OCI-M1 (cell line): ENCODE measurements around the gene KAT5.
"Not testable (repeated sequence)": the region's sequence is repeated elsewhere in the genome, so short reads cannot be mapped to it uniquely, and the experiment has no call there.

Source experiments
- DNase-seq: peaks from one replicate; lab custom pipeline; 2025; lab: John Stamatoyannopoulos, UW

The KAT5 gene

DNA sequence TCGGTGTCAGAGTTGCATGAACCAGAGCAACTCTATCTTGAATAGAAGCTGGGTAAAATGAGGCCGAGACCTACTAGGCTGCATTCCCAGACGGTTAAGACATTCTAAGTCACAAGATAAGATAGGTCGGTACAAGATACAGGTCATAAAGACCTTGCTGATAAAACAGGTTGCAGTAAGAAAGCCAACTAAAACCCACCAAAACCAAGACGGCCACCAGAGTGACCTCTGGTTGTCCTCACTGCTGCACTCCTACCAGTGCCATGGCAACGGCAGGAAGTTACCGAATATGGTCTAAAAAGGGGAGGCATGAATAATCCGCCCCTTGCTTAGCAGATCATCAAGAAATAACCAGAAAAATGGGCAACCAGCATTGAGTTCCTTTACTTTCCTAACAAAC, 2.4 kb upstream of the KAT5 start:
- peak; percentile 73 for DNase-seq

DNA sequence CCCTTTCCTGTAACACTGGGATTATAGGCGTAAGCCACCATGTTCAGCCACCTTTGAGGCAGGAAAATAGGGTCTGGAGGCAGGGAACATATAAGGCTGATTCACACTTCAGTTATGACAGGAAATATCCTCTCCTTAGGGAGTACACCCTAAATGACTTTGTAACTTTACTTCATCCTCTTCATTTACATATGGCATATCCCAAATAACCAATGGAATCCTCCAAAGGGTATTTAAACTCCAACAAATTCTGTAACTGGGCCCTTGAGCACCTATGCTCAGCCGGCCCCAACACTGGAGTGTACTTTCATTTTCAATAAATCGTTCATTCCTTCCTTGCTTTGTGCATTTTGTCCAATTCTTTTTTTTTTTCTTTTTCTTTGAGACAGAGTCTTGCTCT, 1.6 kb upstream of the KAT5 start:
- DNase-seq: peak; percentile 21

DNA sequence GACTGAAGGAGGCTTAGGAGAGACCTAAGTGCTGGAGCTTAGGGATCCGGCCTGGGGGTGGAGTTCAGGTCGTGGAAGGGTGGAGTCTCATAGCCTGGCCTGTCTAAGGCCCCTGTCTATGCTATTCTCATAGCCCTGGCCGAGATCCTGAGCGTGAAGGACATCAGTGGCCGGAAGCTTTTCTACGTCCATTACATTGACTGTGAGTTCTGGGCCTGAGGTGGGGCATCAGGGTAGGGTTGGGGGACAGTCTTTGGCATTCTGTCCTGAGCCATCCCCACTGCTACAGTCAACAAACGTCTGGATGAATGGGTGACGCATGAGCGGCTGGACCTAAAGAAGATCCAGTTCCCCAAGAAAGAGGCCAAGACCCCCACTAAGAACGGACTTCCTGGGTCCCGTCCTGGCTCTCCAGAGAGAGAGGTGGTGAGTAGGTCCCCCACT, 603 bp downstream of the KAT5 start:
- no peak for DNase-seq

DNA sequence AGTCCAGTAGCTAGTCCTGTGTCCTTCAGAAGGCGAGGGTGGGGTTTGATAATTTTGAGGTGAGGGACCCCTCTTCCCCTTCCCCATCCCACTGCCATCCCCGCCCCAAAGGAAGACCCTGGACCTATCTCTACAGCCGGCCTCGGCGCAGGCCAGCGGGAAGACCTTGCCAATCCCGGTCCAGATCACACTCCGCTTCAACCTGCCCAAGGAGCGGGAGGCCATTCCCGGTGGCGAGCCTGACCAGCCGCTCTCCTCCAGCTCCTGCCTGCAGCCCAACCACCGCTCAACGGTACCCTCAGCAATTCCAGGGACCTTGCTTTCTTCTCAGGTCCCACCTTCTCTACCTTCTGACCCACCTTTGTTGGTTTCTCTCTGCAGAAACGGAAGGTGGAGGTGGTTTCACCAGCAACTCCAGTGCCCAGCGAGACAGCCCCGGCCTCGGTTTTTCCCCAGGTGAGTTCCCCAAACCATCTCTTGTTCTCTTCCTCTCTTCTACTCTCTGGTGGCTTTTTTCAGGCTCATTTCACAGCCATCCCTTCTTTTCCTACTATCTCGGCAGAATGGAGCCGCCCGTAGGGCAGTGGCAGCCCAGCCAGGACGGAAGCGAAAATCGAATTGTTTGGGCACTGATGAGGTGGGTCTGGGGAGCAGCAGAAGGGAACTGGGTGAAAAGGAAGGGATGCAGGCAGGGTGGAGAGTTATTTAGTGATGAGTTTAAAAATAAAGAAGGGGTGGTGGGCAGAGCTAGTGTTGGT, 1.3 kb downstream of the KAT5 start:
- DNase-seq: no peak

DNA sequence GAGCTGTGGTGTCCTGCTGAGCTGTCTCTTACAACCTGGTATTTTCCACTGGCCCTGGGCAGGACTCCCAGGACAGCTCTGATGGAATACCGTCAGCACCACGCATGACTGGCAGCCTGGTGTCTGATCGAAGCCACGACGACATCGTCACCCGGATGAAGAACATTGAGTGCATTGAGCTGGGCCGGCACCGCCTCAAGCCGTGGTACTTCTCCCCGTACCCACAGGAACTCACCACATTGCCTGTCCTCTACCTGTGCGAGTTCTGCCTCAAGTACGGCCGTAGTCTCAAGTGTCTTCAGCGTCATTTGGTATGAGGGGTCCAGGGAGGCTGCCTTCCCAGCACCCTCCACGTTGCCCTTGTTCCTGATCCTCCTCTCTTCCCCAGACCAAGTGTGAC, 2.4 kb downstream of the KAT5 start:
- DNase-seq: no peak

DNA sequence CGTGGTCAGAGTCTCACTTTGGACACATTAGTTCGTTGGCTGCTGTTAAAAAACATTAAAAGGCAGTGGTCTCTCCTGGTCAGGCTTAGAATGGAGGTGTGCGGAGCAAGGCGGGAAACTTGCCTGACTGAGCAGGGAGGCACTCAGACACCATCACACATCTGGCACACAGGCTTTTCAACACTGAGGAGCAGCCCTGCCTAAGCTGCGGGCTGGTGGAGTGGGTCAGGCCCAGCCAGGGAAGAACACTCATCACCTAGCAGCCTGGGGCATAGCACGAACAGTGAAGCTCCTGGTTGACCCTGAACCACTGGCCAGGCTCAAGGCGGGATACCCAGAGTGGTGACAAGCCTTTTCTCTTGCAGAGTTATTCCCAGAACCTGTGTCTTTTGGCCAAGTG, 4.2 kb downstream of the KAT5 start:
- DNase-seq: no peak

DNA sequence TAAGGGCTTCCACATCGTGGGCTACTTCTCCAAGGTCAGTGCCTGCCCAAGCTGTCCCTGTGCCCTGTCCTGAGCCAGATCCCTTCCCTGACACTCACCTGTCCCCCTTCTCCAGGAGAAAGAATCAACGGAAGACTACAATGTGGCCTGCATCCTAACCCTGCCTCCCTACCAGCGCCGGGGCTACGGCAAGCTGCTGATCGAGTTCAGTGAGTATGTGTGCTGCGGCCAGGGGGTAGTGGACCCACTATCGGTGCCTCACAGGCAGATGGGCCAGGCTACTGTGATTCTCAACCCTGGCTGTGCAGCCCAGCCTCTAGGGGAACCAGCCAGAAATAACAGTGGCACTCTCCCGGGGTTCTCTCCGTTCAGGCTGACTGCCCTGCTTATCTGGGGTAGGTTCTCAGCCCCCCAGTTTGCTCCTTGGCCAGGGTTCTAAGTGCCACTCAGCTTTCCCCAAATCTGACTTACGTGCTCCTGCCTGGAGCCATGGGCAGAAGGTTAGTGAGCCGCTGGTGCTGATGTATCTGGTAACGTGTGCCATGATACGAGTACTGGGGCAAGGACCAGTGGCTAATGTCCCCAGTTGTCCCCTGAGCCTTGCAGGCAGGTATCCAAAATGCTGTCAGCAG, 4.8 kb downstream of the KAT5 start:
- no peak for DNase-seq

DNA sequence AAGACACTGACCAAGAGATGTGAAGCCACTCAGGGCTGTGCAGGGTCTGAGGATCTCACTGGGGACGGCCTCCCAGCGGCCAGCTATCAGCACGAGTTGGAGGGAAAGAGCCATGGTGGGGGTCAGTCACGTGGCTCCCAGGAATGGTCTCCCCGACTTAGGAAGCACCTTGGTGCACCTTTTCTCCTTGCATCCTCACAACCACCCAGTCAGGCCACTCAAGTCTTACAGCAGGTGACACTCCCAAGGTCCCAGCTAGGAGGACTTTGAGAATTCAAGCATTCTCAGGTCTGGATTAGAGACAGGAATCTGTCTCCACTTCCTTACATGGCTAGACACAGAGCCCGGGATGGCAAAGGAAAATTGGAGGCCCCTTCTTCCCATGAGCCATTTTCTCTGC, 5.9 kb downstream of the KAT5 start:
- no peak for DNase-seq

DNA sequence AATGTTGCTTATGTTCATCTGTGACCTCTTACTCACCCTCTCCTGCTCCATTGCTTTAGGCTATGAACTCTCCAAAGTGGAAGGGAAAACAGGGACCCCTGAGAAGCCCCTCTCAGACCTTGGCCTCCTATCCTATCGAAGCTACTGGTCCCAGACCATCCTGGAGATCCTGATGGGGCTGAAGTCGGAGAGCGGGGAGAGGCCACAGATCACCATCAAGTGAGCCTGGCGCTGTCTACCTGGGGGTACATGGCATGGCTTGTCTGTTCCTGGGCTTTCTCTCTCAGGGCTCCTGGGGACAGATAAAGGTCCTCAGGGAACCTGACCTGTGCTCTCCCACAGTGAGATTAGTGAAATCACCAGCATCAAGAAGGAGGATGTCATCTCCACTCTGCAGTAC, 6.5 kb downstream of the KAT5 start:
- DNase-seq: no peak

DNA sequence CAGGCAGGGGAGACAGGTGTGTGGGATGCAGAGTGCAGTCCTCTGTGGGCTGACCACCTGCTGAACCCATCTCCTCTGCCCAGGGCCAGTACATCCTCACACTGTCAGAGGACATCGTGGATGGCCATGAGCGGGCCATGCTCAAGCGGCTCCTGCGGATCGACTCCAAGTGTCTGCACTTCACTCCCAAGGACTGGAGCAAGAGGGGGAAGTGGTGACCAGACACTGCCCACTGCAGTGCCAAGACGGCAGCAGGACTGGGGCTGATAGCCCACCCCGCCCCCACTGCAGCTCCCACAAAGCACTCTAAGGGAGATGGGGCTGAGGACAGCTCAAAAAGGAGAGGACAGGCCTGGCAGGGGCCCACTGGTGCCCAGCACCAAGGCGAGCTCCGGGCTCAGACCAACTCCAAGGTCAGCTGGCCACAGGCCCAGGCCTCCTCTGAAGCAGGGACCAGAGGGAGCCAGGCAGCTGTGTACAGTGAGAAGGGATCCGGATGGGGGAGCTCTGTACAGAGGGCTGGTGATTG, 7.0 kb downstream of the KAT5 start:
- no peak for DNase-seq

DNA sequence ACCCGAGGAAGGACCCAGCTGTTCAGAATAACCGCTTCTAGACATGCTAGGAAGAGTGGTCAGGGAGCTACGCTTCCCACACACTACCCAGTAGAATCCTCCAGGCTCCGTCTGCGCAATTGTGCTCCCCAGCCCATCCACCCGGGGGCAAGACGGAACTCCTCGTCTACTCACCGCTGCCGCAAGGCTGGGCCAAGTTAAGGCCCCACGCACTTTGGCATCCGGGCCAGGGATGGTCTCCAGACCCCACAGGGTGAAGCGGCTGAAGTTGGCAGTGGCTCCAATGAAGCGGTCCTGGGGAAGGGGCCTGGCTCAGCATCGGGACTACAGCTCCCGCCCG, 7.8 kb downstream of the KAT5 start:
- peak; percentile 70 for DNase-seq

DNA sequence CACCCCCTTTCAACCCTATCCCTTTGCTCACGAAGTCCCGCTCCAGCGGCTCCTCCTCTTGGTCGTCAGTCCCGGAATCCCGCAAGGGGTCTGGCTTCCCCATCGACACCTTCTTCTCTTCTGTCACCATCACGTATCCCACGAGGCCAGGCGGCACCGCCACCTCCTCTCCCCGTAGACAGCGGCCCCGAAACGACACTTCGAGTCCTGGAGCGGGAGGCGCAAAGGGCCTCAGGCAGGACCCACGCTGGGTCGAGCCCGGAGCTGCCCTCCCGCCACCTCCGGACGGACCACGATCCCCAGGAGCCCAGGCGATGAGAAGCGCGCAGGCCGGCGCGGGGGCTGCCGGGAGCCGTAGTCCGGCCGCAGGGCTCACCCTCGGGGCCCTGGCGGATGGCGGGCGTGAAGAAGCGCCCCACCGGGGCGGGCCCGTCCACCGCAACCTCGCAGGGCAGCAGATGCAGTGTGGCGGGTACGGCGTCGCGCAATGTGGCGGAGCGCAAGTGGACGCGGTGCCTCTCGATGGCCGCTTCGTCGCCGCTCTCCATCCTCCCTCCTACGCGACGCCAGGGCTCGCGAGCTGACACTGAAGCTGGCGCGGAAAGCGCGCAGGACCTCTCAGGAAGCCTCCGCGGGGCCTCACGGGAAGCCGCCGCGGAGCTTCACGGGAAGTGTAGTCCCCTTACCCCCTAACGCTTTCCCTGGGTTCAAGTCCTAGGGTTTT, 8.3 kb downstream of the KAT5 start, which contains the start of gene RNASEH2C:
Gene RNASEH2C (minus strand): TSS at position 588 of the 724 bp plus-strand sequence. CDS start 40 bp downstream, at position 548.
- peak; percentile 93 for DNase-seq

DNA sequence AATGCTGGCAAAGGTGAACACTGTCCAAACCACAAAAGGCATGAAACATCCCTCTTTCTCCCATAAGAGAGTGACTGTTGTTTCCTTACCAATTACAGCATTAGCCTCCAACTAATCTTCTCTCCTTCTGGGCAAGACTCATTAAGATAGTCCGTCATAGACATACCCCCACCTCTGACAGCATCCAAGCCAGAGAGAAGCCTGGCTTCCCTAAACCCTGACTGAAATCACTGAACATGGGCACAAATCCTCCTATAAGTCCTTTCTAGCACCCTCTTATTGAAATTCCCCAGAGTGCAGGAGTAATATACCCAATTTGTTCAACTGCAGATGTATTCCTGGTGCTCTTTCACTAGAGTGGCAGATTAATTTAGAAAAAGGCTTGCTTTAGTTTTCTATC, 10.2 kb downstream of the KAT5 start:
- DNase-seq: no peak

DNA sequence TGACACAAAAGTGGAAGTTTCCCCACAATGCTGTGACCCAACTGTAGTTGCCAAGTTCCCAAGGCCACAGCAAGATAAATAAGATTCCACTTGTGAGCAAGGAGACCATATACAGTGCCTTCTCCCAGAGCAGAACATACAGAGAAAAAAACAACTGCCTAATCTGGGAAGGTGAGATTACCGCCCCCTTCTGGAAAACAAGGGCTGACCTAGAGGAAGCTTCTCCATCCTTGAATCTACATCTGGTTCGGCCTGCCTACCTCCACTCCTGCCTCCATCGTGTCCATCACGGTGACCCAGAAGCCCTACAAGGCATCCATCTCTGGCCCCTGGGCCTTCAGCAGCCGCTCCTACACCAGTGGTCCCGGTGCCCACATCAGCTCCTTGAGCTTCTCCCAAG, 14.6 kb downstream of the KAT5 start:
- DNase-seq: peak; percentile 20

DNA sequence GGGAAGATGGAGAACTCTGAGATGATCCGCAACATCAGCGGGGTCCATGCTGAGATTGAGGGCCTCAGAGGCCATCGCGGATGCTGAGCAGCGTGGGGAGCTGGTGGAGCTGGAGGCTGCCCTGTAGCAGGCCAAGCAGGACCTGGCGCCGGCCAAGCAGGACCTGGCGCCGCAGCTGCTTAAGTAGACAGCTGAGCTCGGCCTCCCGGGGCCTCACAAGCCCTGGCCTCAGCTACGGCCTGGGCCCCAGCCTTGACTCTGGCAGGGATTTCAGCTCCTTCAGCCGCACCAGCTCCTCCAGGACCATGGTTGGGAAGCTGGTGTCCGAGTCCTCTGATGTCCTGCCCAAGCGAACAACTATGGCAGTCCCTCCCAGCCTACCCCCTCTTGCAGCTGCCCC, 15.8 kb downstream of the KAT5 start:
- DNase-seq: no peak

DNA sequence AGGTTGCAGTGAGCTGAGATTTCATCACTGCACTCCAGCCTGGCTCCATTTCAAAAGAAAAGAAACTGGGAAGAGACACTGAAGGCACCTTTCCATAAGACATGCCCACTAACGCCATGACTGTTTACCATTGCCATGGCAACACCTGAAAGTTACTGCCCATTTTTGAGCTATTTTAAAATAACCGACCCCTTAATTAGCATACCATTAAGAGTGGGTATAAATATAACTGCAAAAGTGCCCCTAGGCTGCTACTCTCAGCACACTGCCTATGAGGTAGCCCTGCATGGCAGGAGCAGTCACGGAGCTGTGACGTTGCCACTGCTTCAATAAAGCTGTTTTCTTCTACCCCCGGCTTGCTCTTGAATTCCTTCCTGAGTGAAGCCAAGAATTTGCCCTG, 18.4 kb downstream of the KAT5 start:
- DNase-seq: no peak

DNA sequence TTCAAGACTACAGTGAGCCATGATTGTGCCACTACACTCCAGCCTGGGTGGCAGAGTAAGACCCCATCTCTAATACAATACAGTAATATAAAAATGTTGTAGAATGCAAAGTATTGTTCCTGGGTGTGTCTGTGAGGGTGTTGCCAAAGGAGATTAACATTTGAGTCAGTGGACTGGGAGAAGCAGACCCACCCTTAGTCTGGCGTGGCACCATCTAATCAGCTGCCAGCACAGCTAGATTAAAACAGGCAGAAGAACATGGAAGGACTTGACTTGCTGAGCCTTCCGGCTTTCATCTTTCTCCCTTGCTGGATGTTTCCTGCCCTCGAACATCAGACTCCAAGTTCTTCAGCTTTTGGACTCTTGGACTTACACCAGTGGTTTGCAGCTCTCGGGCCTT, 23.1 kb downstream of the KAT5 start:
- DNase-seq: not testable (repeated sequence)

DNA sequence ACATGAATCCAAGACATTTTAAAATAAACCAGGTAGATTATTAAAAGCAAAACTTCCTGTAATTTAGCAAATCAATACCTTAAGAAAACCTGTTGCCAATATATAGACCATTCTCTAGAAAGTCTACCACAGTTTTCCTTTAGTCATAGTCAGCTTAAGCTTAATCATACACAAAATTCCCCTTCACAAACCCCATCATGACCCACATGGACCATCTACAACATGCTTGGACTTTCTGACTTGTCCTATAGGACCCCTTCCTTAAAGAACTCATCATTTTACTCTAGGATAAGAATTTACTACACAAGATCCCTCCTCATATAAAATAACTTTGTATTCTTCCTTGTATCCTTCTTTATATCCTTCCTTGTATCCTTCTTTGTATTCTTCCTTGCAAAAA, 24.8 kb downstream of the KAT5 start:
- DNase-seq: no peak

DNA sequence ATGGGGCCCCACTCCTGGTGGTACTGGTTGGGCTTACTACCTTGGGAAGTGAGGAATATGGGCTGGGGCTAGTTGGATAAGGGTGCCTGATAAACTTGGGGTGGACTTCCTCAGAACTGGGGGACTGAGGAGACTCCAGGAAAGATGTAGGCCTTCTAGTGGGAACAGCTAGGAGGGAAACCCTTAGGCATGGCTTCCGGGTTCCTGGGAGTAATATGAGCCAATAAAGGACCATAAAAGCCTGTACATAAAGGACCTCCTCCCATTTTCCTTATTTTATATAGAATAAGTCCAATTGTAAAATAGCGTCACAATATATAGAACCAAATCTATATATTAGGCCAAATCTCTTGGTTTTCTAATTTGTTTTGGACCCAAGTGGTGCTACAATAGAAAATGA, 27.0 kb downstream of the KAT5 start:
- no peak for DNase-seq

DNA sequence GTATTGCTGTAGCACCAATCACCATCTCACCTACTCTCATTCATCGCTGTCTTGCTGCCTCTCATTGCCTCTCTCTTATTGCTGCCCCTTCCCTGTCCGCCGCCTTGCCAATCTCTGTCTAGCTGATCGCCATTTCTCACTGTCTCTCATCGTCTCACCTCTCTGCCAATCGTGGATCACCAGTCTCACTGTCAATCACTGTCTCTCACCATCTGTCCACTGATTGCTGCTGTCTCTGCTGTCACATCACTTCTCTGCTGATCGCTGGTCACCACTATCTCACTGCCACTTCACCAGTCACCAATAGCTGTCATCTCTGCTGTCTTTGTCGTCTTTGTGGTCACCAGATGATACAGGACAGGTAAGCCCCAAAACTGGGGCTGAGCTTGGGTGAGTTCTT, 29.1 kb downstream of the KAT5 start:
- DNase-seq: no peak

DNA sequence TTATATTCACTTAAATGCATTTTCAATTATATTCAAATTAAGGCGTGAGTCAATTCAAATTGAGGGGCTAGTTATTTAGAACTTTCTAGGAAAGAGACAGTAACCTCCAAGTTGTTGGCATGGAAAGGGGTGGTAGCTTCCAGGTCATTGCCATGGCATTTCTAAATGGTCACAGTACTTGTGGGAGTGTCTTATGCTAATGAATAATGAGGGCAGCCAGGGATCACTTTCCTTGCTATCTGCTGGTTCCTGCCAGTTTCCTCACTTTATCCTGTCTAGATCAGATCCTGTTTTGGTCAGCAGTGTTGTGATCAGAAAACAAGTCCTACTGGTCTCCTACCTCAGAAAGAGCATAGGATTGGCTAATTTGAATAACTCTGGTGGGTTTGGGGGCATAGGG, 30.3 kb downstream of the KAT5 start:
- no peak for DNase-seq

DNA sequence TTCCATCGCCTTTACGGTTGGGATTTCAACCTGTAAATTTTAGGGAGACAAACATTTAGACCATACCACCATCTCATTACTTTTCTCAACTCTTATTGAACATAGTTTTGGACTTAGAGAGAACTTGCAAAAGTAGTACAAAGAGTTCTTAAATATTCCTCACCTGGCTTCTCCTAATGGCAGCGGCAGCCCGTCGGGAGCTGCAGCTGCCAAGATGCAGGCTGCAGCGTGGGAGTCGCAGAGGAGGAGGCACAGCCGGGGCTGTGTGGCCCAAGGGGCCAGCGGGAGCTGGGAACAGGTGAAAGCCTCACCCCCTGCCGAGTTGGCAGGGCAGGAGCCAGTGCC, 31.6 kb downstream of the KAT5 start:
- DNase-seq: no peak

DNA sequence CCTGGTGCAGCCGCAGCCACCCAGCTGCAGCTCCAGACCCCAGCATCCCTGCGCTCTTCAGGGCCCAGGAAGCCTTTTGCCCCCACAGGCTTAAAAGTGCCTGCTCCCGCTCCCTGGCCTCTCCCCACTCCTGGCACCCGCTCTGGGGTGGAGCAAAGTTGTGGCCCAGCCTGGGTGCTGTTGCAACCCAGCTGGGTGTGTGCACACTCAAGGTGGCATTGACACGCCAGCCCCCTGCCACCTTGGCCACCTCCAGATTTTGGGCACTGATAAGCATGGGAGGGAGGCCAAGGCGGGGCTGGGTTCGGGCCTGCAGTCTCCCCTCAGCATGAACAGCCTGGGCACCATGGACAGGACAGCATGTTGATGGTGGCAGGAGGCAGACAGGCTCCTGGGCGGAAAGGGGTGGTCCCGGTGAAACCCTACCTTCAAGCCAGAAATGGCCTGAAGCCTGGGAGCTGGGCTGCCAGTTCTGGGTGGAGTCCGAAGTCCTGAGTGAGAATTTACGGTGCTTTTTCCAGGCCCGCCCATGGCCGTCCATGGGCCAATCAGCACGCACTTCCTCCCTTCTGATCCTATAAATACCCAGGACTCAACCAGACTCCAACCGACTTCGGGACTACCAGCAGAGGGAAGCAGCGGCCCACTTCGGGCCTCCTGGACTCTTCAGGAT, 32.1 kb downstream of the KAT5 start:
- DNase-seq: peak; percentile 45
